WTC11 (cell line): Measurements from ENCODE around the gene PLEKHA5.

Experiments used
- ARID4B ChIP-seq: sonication (generic); formaldehyde crosslinking; IDR thresholded peaks from 2 replicates; pipeline ENCODE4 v1.8.0; 2023; ENCODE audit warnings: missing genetic modification reagents, mild to moderate bottlenecking, borderline replicate concordance
- ATF1 ChIP-seq: sonication (generic); formaldehyde crosslinking; IDR thresholded peaks from 2 replicates; pipeline ENCODE4 v1.8.1; 2023; ENCODE audit warnings: mild to moderate bottlenecking, moderate library complexity, missing genetic modification reagents
- CTCF ChIP-seq: fragments of 200-600 bp; IDR thresholded peaks from 2 replicates; pipeline ENCODE4 v1.8.0; 2022; ENCODE audit warnings: antibody characterized with exemption
- ESRRA ChIP-seq: sonication (generic); formaldehyde crosslinking; IDR thresholded peaks from 2 replicates; pipeline ENCODE4 v1.8.1; 2022; ENCODE audit warnings: mild to moderate bottlenecking, missing genetic modification reagents, borderline replicate concordance
- IRF1 ChIP-seq: sonication (generic); formaldehyde crosslinking; IDR thresholded peaks from 2 replicates; pipeline ENCODE4 v1.8.0; 2023; ENCODE audit warnings: missing genetic modification reagents
- MAX ChIP-seq: sonication (generic); formaldehyde crosslinking; IDR thresholded peaks from 2 replicates; pipeline ENCODE4 v1.8.0; 2022; ENCODE audit warnings: mild to moderate bottlenecking, missing genetic modification reagents
- PRDM15 ChIP-seq: sonication (generic); formaldehyde crosslinking; IDR thresholded peaks from 2 replicates; pipeline ENCODE4 v1.8.0; 2022; ENCODE audit warnings: missing genetic modification reagents
- ZBTB43 ChIP-seq: sonication (generic); formaldehyde crosslinking; IDR thresholded peaks from 2 replicates; pipeline ENCODE4 v1.8.1; 2023; ENCODE audit warnings: mild to moderate bottlenecking, missing genetic modification reagents

- TF ChIP-seq ARID4B (CRISPR knock-in tag) = no peak
- TF ChIP-seq ESRRA (CRISPR knock-in tag) = no peak
- no peak for TF ChIP-seq CTCF
- no peak for TF ChIP-seq ATF1 (CRISPR knock-in tag)
- no peak for TF ChIP-seq ZBTB43 (CRISPR knock-in tag)
- TF ChIP-seq MAX (CRISPR knock-in tag) = no peak
- TF ChIP-seq IRF1 = no peak
- no peak for TF ChIP-seq PRDM15 (CRISPR knock-in tag)
Observed at GRCh38 chr12:19306366-19306765, 176.8 kb downstream of the PLEKHA5 start.
